BLaER1 treated with 17β-estradiol and CSF1 and Interleukin-3, amounts not matched to agents 10 nM and 100 nM (cell line): ENCODE data around the gene KLHDC4.
"Not testable (repeated sequence)": the region's sequence is repeated elsewhere in the genome, so short reads cannot be mapped to it uniquely, and the experiment has no call there.

ENCODE experiments used
- H3K27ac ChIP-seq, 11 experiments: shearing (Covaris generic); formaldehyde crosslinking; 2 replicates each; pipeline ENCODE4 v1.8.1; 2022
- H3K27me3 ChIP-seq, 11 experiments: shearing (Covaris generic); formaldehyde crosslinking; 2 replicates each; pipeline ENCODE4 v1.8.1; 2022
- H3K36me3 ChIP-seq, 11 experiments: shearing (Covaris generic); formaldehyde crosslinking; 2 replicates each; pipeline ENCODE4 v1.8.1; 2022
- H3K4me1 ChIP-seq, 10 experiments: shearing (Covaris generic); formaldehyde crosslinking; 2 replicates each; pipeline ENCODE4 v1.8.1; 2022
- H3K4me2 ChIP-seq, 11 experiments: shearing (Covaris generic); formaldehyde crosslinking; 2 replicates each; pipeline ENCODE4 v1.8.1; 2022
- H3K4me3 ChIP-seq, 10 experiments: shearing (Covaris generic); formaldehyde crosslinking; 2 replicates each; pipeline ENCODE4 v1.8.1; 2022
- H3K9ac ChIP-seq, 11 experiments: shearing (Covaris generic); formaldehyde crosslinking; 2 replicates each; pipeline ENCODE4 v1.8.1; 2022
- H3K9me3 ChIP-seq, 11 experiments: shearing (Covaris generic); formaldehyde crosslinking; replicated peaks in 1 of 11; 2 replicates each; pipeline ENCODE4 v1.8.1; 2022
- H4K20me1 ChIP-seq, 11 experiments: shearing (Covaris generic); formaldehyde crosslinking; 2 replicates each; pipeline ENCODE4 v1.8.1; 2022
- Cebpa-rat ChIP-seq, 11 experiments: shearing (Covaris generic); IDR thresholded peaks; 2 replicates each; pipeline ENCODE4 v1.8.1; 2022

Gene KLHDC4

DNA sequence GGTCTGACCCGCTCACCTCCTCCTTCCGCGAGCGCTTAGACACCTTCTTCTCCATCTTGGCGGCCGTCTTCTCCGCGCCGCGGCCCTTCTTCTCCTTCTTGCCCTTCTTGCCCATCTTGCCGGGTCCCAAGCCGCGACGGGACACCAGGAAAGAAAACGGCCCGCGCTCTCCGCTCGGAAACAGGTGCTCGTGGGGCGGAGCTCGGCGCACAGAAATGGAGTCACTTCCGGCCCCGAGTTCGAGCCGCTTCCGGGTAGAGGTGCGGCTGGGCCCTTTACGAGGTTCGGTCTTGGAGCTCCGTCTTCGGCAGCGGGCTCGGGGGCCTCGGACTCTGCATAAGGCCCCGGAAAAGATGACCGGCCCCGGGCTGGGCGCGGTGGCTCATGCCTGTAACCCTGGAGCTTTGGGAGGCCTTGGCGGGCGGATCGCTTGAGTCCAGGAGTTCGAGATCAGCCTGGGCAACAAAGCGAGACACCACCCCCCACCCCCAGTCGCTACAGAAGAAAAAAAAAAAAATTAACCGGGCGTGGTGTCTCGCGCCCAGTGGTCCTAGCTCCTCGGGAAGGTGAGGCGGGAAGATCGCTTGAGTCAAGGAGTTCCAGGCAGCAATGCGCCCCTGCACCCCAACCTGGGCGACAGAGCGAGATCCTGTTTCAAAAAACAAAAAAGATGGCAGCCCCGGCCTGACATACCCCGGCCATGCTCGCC lies at the start of gene KLHDC4:
Gene KLHDC4, minus strand, starts transcription at position 211 of the 709 bp plus-strand sequence. Its CDS starts 96 bp downstream, at position 115.
- peaks cover 19 to 65% (median 46%) of the 10 kb centered on the region in 10 experiments for H3K4me1 ChIP-seq
- H4K20me1 ChIP-seq: peaks cover 0 to 46% (median 34%) of the 10 kb centered on the region in 11 experiments; a peak in 15 of 22 replicates
- peak within 1 kb of the TSS; percentile 86 to 97 (median 92) for H3K9ac ChIP-seq
- H3K27ac ChIP-seq: peak within 1 kb of the TSS; percentile 88 to 96 (median 93)
- H3K4me2 ChIP-seq: peak within 1 kb of the TSS; percentile 89 to 100 (median 98)
- no peaks in the 10 kb centered on the region for H3K27me3 ChIP-seq
- H3K9me3 ChIP-seq: no peaks in the 10 kb centered on the region
- peaks cover 29 to 39% (median 35%) of the 10 kb centered on the region in 11 experiments for H3K36me3 ChIP-seq
- TF ChIP-seq Cebpa-rat (IDR thresholded peaks at IDR 0.05): no peak
- peak within 1 kb of the TSS; percentile 82 to 100 (median 96) for H3K4me3 ChIP-seq

DNA sequence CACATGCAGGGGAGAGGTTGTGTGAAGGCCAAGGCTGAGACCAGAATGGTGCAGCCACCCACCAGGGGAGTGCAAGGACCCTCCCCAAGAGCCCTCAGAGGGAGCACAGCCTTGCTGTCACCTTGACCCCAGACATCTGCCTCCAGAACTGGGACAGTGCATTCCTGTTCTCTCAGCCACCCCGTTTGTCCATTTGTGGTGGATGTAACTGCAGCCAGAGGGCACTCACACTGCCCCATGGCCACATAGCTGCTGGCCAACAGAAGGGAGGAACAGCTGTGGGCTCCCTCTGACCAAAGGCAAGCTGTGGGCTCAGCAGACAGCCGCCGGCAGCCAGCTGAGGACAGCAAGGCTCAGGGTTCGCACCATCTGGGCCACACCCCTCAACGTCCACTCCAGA lies 49.8 kb upstream of the KLHDC4 start:
- peak overlapping the region; percentile 20 to 91 (median 75); a peak in 20 of 22 replicates for H3K4me2 ChIP-seq

DNA sequence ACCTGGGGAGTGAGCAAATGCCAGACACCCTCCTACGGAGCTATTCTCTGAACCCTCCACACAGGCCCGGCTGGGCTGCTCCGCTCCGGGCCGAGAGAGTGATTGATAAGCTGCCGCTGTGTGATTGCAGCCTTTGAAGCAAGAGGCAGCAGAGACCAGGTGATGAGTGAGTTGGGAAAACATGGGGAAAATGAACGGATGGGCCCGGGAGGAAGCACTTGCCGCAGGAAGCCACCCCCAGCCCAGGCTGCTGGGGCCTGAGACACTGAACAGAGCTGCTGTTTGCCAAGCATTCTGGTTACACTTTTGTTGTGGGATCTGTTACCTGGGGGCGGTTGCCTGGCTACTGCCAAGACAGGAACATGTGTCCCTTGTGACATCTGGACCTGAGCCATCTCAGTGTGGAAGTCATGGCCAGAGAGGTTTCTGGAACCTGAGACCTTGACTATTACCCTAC lies 46.4 kb upstream of the KLHDC4 start:
- TF ChIP-seq Cebpa-rat (IDR thresholded peaks at IDR 0.05): no peak
- Histone ChIP-seq H4K20me1 (no peaks in the 10 kb centered on the region), H3K36me3 (no peaks in the 10 kb centered on the region), H3K27me3 (no peaks in the 10 kb centered on the region), H3K4me2 (peak overlapping the region in 8 of 11 experiments; percentile 20 to 98 (median 90); a peak in 16 of 22 replicates), H3K27ac (peak overlapping the region in 6 of 11 experiments; percentile 18 to 97 (median 76); a peak in 11 of 22 replicates), H3K4me3 (no peak overlapping the region), H3K4me1 (peaks cover 44 to 96% (median 85%) of the 10 kb centered on the region in 10 experiments), H3K9me3 (peaks cover 3 to 14% (median 5%) of the 10 kb centered on the region in 11 experiments), H3K9ac (peak overlapping the region in 3 of 11 experiments; percentile 16 to 27 (median 21); a peak in 4 of 22 replicates)

More for the DNA sequence above, 49.8 kb upstream of the KLHDC4 start:
- Histone ChIP-seq H3K9ac (peak overlapping the region in 8 of 11 experiments; percentile 25 to 78 (median 70); a peak in 17 of 22 replicates), H3K27ac (peak overlapping the region in 9 of 11 experiments; percentile 15 to 97 (median 85); a peak in 17 of 22 replicates), H3K4me1 (peaks cover 14 to 95% (median 80%) of the 10 kb centered on the region in 10 experiments), H3K36me3 (peaks cover 0 to 12% (median 0%) of the 10 kb centered on the region in 11 experiments; a peak in 6 of 22 replicates), H3K27me3 (no peaks in the 10 kb centered on the region), H4K20me1 (no peaks in the 10 kb centered on the region), H3K4me3 (no peak overlapping the region), H3K9me3 (peaks cover 21 to 36% (median 24%) of the 10 kb centered on the region in 11 experiments)
- no peak for TF ChIP-seq Cebpa-rat (IDR thresholded peaks at IDR 0.05)

DNA sequence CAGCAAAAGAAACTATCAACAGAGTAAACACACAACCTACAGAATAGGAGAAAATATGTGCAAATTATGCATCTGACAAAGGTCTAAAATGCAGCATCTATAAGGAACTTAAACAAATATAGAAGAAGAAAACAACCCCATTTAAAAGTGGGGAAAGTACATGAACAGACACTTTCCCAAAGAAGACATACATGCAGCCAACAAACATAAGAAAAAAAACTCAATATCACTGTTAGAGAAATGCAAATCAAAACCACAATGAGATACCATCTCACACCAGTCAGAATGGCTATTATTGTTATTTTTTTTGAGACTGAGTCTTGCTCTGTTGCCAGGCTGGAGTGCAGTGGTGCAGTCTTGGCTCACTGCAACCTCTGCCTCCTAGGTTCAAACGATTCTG lies 45.7 kb upstream of the KLHDC4 start:
- Histone ChIP-seq H3K27ac (peak overlapping the region in 4 of 11 experiments; percentile 91 to 97 (median 96); a peak in 8 of 22 replicates), H3K4me1 (peaks cover 51 to 96% (median 85%) of the 10 kb centered on the region in 10 experiments)

DNA sequence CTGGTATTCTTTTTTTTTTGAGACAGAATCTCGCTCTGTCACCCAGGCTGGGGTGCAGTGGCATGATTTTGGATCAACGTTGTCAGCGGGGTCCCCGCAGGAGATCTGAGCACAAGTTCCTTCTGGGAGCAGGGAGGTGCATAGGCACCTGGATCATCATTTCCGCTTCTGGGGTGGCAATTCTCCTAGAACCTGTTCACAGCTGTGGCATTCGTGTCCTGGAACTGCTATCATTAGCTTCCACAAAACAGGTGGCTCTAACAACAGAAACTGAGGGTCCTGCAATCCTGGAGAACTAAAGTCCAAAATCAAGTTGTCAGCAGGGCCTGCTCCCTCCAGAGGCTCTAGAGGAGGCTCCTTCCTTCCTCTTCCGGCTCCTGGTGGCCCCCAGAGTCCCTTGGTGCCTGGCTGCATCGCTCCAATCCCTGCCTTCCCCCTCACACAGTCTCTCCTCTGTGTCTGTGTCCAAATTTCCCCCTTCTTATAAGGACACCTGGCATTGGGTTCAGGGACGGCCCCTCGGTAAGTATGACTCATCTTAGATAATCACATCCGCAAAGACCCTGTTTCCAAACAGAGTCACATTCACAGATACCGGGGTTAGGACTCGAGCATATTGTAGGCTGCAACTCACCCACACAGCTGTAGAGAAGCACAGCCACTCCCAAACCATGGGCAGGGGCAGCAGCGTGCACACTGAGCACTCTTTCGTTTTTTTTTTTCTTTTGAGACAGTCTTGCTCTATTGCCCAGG lies 43.5 kb upstream of the KLHDC4 start:
- Histone ChIP-seq H3K9me3 (no peaks in the 10 kb centered on the region), H3K27ac (peak overlapping the region in 10 of 11 experiments; percentile 1 to 97 (median 90); a peak in 19 of 22 replicates), H3K36me3 (no peaks in the 10 kb centered on the region), H4K20me1 (no peaks in the 10 kb centered on the region), H3K4me1 (peaks cover 50 to 97% (median 86%) of the 10 kb centered on the region in 10 experiments), H3K4me2 (peak overlapping the region; percentile 74 to 98 (median 91)), H3K4me3 (peak overlapping the region in 7 of 10 experiments; percentile 5 to 44 (median 35); a peak in 9 of 20 replicates), H3K27me3 (no peaks in the 10 kb centered on the region), H3K9ac (peak overlapping the region in 9 of 11 experiments; percentile 36 to 89 (median 79); a peak in 17 of 22 replicates)
- peak in 1 of 11 experiments; percentile 53; a peak in 1 of 22 replicates for TF ChIP-seq Cebpa-rat (IDR thresholded peaks at IDR 0.05)

More for the DNA sequence above, 45.7 kb upstream of the KLHDC4 start:
- H4K20me1 ChIP-seq, H3K4me3 ChIP-seq, H3K27me3 ChIP-seq, H3K36me3 ChIP-seq, H3K9me3 ChIP-seq: not testable (repeated sequence)
- Histone ChIP-seq H3K4me2 (peak overlapping the region in 8 of 11 experiments; percentile 78 to 98 (median 92); a peak in 14 of 22 replicates), H3K9ac (peak overlapping the region in 1 of 11 experiments; percentile 45; a peak in 1 of 22 replicates)

DNA sequence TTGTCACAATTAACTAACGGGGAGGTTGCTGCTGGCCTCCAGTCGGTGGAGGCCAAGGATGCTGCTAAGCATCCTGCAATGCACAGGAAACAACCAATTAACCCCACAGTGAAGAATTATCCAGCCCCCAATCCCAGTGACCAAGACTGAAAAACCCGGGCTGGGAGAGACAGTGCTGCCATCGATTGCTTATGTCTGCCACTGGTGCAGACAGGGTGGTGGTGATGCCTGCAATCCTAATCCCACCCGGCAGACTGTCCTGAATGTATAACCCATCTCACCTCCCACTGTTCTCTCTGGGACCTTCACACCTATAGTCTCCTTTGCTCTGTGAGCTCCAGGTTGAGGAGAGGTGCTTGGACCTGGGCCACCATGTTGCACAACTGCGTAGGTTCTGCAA lies 42.3 kb upstream of the KLHDC4 start:
- H3K27ac ChIP-seq: peak overlapping the region in 8 of 11 experiments; percentile 86 to 97 (median 92); a peak in 16 of 22 replicates
- no peak overlapping the region for H3K4me3 ChIP-seq
- H3K36me3 ChIP-seq: no peaks in the 10 kb centered on the region
- H3K4me2 ChIP-seq: peak overlapping the region; percentile 74 to 98 (median 91); a peak in 21 of 22 replicates
- H4K20me1 ChIP-seq: no peaks in the 10 kb centered on the region
- H3K4me1 ChIP-seq: peaks cover 50 to 100% (median 98%) of the 10 kb centered on the region in 10 experiments
- peaks cover 0 to 9% (median 0%) of the 10 kb centered on the region in 11 experiments; a peak in 2 of 22 replicates for H3K27me3 ChIP-seq
- H3K9ac ChIP-seq: peak overlapping the region in 6 of 11 experiments; percentile 76 to 89 (median 84); a peak in 10 of 22 replicates
- peaks cover 0 to 3% (median 0%) of the 10 kb centered on the region in 11 experiments; a peak in 2 of 22 replicates for H3K9me3 ChIP-seq
- TF ChIP-seq Cebpa-rat (IDR thresholded peaks at IDR 0.05): peak in 1 of 11 experiments; percentile 8; a peak in 1 of 22 replicates

DNA sequence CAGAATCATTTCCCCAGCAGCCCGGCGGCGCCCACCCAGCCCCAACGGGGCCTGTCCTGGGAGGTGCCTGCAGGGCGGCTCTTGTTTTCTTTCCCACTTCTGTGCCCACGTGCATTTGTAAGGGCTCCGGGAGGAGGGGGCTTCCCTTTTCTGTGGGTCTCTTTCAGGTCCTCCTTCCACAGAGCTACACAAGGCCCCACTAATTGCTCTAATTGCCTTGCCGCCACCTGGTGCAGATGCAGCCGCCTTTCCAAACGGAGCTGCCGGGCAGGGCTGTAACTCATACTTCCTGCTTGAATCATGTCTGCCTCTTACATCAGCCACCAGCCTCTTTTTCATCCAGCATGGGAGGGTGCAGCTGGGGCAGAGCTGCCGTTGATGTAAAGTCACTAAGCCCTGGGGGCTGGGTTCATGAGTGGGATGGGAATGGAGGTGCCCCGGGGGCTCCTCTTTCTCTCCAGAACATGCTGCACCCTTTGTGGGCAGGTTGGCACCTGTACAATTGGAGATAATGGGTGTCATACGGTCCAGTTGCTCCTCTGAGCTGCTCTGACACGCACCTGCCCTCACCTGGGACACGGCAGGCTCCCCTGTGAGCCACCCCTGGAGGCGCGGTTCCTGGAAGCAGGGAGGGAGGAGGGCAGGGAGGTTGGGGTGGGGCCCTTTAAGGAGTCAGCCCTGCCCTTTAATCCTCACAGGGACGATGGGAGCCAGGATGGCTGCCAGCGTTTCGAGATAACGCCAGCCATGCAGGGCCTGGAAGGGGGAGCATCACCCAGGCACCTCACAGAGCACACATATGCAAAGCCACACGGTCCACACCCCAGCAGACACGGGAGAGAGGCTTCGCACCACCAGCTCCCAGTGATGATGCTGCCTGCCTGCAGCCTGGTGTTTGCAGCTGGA lies 41.1 kb upstream of the KLHDC4 start:
- H3K4me3 ChIP-seq: peak overlapping the region; percentile 33 to 66 (median 54)
- H3K4me1 ChIP-seq: peaks cover 61 to 100% (median 100%) of the 10 kb centered on the region in 10 experiments
- no peaks in the 10 kb centered on the region for H4K20me1 ChIP-seq
- peak in 6 of 11 experiments; percentile 38 to 99 (median 90); a peak in 9 of 22 replicates for TF ChIP-seq Cebpa-rat (IDR thresholded peaks at IDR 0.05)
- no peaks in the 10 kb centered on the region for H3K36me3 ChIP-seq
- peaks cover 0 to 3% (median 0%) of the 10 kb centered on the region in 11 experiments; a peak in 2 of 22 replicates for H3K9me3 ChIP-seq
- peaks cover 0 to 22% (median 0%) of the 10 kb centered on the region in 11 experiments; a peak in 4 of 22 replicates for H3K27me3 ChIP-seq
- peak overlapping the region; percentile 34 to 97 (median 88); a peak in 21 of 22 replicates for H3K27ac ChIP-seq
- H3K4me2 ChIP-seq: peak overlapping the region; percentile 78 to 98 (median 93)
- H3K9ac ChIP-seq: peak overlapping the region; percentile 58 to 89 (median 77); a peak in 21 of 22 replicates
